ENCODE results near the gene PPARD. TPM values are rescaled to one million over a fixed set of nuclear protein-coding genes. Genes with fewer than 3 reads are reported as not detected.

Gene PPARD
- total RNA-seq (10 to 100 TPM; 12.9 to 21.0 (median 13.9) TPM), polyA plus RNA-seq (10 to 100 TPM; 13.5 to 15.3 TPM)
- long read RNA-seq, donor 1, partial matches to known transcripts: 3 of 11 reads
- long read RNA-seq, donor 1, other reads (novel, unspliced or antisense): 5 of 11 reads
- long read RNA-seq, donor 2, partial matches to known transcripts: 4 of 5 reads
- long read RNA-seq, donor 2, other reads (novel, unspliced or antisense): 1 of 5 reads
- long read RNA-seq, donor 3, partial matches to known transcripts: 7 of 9 reads
- long read RNA-seq, donor 3, other reads (novel, unspliced or antisense): 2 of 9 reads

DNA sequence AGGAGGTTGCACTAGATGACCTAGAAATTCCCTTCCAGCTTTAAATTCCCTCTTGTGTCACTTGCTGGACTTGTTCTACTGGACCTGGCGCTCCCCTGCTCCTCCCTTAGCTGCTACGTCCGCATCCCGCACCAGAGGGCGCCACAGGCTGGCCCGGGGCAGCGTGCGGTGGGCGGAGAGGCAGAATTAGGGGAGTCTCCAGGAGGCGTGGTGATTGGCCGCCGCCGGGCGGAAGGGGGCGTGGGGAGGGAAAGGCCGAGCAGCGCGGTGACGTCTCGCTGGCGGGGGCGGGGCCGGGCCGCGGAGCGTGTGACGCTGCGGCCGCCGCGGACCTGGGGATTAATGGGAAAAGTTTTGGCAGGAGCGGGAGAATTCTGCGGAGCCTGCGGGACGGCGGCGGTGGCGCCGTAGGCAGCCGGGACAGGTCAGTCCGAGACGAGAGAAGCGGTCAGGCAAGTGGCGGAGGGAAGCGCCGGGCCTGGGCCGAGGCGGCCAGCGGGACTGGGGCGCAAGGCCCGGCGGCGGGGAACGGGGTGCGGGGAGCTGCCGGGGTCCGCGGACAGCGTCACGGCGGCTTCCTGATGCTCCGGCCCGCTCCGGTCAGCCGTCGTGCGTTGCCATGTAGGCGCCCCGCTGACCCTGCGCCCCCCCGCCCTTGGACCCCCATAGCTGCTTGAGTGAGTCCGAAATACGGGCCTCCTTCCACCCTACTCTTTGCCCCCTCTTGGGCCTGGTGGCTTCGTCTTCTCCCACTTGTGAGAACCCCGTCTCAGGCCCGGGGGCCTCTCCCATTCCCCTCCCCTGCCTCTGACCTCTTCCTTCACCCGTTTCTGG, at the start of gene PPARD:
Gene PPARD (plus strand): TSS at position 301 of the 834 bp plus-strand sequence. CDS start 68,530 bp downstream, outside the sequence.
- no peaks in the 10 kb centered on the region for H3K9me3 ChIP-seq
- intact Hi-C loops (cut with DNase I): loop anchor here (1.0 to 10.0 kb wide), 11 partner anchors 45 to 126 kb away; partner anchors contain the start of genes RPL10A (in 6 of the 10), DEF6 (in 1 of the 10) and FANCE (in 1 of the 10)
- peak; percentile 99 for DNase-seq
- peaks cover 0 to 31% (median 0%) of the 10 kb centered on the region in 9 donors for H3K36me3 ChIP-seq
- peak; percentile 99 to 100 (median 100) for ATAC-seq
- peaks cover 0 to 6% (median 0%) of the 10 kb centered on the region in 7 donors for H3K27me3 ChIP-seq
- H3K27ac ChIP-seq: peak within 1 kb of the TSS in 9 of 10 donors; percentile 81 to 96 (median 93)
- peaks cover 0 to 29% (median 17%) of the 10 kb centered on the region in 9 donors for H3K4me1 ChIP-seq
- H3K4me3 ChIP-seq: peak within 1 kb of the TSS; percentile 50 to 99 (median 94)
- TF ChIP-seq, protein P1, sequence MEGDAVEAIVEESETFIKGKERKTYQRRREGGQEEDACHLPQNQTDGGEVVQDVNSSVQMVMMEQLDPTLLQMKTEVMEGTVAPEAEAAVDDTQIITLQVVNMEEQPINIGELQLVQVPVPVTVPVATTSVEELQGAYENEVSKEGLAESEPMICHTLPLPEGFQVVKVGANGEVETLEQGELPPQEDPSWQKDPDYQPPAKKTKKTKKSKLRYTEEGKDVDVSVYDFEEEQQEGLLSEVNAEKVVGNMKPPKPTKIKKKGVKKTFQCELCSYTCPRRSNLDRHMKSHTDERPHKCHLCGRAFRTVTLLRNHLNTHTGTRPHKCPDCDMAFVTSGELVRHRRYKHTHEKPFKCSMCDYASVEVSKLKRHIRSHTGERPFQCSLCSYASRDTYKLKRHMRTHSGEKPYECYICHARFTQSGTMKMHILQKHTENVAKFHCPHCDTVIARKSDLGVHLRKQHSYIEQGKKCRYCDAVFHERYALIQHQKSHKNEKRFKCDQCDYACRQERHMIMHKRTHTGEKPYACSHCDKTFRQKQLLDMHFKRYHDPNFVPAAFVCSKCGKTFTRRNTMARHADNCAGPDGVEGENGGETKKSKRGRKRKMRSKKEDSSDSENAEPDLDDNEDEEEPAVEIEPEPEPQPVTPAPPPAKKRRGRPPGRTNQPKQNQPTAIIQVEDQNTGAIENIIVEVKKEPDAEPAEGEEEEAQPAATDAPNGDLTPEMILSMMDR (IDR thresholded peaks at IDR 0.05): peak; percentile 97 to 99 (median 98)
- WGBS, 2 donors: 1% methylated on average over 75 to 77 of the region's 77 CpGs

- Histone ChIP-seq H3K4me3 (no peak overlapping the region), H3K27me3 (no peaks in the 10 kb centered on the region), H3K9me3 (no peaks in the 10 kb centered on the region), H3K4me1 (peaks cover 4 to 30% (median 22%) of the 10 kb centered on the region in 9 donors), H3K27ac (no peak overlapping the region), H3K36me3 (peaks cover 0 to 80% (median 63%) of the 10 kb centered on the region in 9 donors)
- intact Hi-C loops (cut with DNase I): loop anchor here in 1 of 10 donors (5.0 kb wide), 1 partner anchor 34 kb away; no protein-coding TSS in a partner anchor
- ATAC-seq: no peak
- 92 to 93% methylated on average over 9 of the region's 9 CpGs for WGBS, 2 donors
- TF ChIP-seq, protein P1 (IDR thresholded peaks at IDR 0.05): no peak
- no peak for DNase-seq
Measured at GRCh38 chr6:35293681-35294080, 48.7 kb upstream of the PPARD start.

DNA sequence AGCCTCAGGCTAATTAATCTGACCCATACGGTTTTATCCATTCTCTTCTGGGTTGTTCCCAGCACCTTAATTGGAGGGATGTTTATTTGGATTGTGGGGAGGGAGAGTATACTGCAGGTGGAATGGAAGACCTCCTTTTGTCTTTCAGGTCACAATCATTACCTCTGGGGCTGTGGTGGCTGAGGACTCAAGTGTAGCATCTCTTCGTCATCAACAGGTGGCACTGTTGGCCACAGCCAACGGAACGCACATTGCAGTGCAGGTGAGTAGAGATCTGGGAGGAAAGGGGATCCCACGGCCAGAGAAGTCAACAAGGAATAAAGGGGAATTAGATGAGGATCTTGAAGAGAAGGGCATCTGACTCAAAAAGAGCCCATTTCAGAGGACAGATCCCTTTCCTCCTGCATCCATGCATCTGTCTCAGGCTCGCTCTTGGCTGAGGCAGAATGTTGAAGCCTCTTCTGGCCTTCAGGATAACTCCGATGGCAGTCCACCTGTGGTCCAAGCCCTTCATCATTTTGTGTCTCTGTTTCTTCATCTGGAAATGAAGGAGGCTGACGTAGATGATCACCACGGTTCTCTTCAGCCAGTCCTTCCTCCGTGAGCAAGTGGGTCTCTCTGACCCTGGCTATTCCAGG, 47.9 kb upstream of the PPARD start:
- Histone ChIP-seq H3K4me1 (peaks cover 4 to 31% (median 23%) of the 10 kb centered on the region in 9 donors), H3K4me3 (no peak overlapping the region), H3K36me3 (peaks cover 0 to 73% (median 55%) of the 10 kb centered on the region in 9 donors), H3K27me3 (no peaks in the 10 kb centered on the region), H3K9me3 (no peaks in the 10 kb centered on the region), H3K27ac (no peak overlapping the region)
- peak in 2 of 8 donors; percentile 24 to 38 for ATAC-seq
- intact Hi-C loops (cut with DNase I): loop anchor here in 1 of 10 donors (5.0 kb wide), 1 partner anchor 33 kb away; no protein-coding TSS in a partner anchor
- TF ChIP-seq, protein P1 (IDR thresholded peaks at IDR 0.05): peak; percentile 37 to 74 (median 63)
- DNase-seq: no peak
- 58 to 64% methylated on average over 10 of the region's 10 CpGs for WGBS, 2 donors
